HG03175 (cell line): Measurements from ENCODE around the gene CCDC88A.

ENCODE experiments used
- ATAC-seq: cut with Tn5 transposase; IDR thresholded peaks from one replicate; pipeline ENCODE4 v1.9.1; 2021; ENCODE audit warnings: mild to moderate bottlenecking, moderate library complexity; ENCODE audit not compliant: unreplicated experiment

Gene CCDC88A

GRCh38 chr2:55422876-55423665 is 3.4 kb upstream of the CCDC88A start:
- no peak for ATAC-seq

GRCh38 chr2:55421326-55421725 is 1.7 kb upstream of the CCDC88A start:
- no peak for ATAC-seq

DNA sequence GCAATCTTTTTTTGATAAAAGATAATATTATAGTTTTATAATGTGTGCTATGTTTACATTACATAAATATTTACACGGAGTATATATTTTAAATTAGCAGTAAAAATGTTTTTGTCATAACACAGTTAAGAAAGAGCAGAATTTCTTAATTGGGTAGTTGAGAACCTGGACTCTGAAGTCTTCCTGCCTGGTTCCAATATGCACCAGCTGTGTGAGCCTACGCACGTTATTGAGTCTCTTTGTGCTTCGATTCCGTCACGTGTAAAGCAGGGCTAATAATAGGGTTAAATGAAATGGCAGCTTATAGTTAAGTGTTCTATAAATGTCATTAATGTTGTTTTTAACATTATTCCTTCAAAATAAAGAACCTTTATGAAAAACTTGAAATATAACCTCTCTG is 1.2 kb upstream of the CCDC88A start:
- ATAC-seq = no peak

- no peak for ATAC-seq
Observed at GRCh38 chr2:55420439-55420725, 726 bp upstream of the CCDC88A start.

GRCh38 chr2:55419233-55419678 is 400 bp downstream of the CCDC88A start:
- ATAC-seq = peak; percentile 19

DNA sequence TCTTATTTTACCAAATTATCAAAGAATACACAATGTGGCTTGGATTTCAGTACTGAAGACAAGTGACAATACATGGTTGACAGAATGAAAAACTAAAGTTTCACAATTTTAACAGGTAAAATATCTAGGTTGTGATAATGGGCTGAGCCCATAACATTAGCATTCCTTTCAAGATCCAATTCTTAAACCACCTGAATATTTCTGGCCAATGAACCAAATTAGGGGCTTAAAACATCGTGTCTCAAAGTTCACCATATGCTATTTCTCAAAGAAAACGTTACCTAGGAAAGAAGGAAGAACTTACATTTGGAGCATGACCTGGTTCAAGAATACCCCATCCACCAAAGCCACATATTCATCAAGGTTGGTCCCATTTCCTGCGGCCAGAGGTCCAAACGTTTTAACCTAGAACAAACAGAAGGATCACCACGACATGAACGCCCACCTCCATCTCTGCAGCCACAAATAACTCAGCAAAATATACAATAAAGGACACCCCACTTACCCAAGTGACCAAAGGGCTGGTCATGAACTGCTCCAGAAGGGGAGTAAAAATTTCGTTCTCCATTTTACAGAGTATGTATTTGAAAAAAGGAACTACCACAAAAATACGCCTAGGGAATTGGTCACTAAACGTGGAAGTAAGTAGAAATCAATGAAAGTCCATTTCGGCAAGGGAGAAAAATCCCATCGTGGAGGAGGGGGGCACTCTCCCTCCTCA is 984 bp downstream of the CCDC88A start:
- no peak for ATAC-seq

- no peak for ATAC-seq
Observed at GRCh38 chr2:55418072-55418471, 1.6 kb downstream of the CCDC88A start.

DNA sequence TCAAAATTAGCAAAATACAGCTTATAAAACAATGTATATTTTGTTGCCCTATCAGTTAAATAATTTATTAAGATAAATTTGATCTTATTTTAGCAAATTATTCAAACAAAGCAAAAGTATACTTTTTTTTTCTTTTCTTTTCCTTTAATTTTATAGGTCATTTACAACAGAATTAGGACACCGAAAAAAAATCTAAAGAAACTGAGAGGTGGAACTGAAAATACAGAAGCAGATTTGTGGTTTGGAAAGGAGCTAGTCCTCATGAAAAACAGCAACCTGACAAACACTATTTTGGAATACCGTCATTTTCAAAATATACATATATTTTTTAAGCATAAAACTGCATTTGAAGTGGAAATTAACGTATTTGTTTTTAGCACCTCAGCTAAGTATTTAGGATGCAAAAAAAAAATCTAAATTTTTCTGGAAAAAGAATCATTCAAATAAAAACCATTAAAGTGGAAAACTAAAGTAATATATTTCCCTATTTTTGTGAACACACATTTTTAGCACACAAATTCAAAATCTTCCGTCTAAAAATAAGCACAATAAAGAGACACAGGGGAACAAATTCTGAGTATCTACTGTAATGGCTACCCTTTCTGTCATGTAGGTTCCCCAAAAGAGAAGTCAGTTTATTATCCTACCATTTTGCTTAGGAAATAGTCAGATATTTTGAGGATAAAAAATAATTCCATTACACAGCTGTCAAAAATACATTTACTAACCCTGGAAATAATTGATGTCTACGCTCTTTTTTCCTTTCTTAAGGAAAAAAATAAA is 2.7 kb downstream of the CCDC88A start:
- ATAC-seq = no peak

GRCh38 chr2:55415300-55415699 is 4.4 kb downstream of the CCDC88A start:
- no peak for ATAC-seq

GRCh38 chr2:55408918-55409868 is 10.5 kb downstream of the CCDC88A start:
- no peak for ATAC-seq

DNA sequence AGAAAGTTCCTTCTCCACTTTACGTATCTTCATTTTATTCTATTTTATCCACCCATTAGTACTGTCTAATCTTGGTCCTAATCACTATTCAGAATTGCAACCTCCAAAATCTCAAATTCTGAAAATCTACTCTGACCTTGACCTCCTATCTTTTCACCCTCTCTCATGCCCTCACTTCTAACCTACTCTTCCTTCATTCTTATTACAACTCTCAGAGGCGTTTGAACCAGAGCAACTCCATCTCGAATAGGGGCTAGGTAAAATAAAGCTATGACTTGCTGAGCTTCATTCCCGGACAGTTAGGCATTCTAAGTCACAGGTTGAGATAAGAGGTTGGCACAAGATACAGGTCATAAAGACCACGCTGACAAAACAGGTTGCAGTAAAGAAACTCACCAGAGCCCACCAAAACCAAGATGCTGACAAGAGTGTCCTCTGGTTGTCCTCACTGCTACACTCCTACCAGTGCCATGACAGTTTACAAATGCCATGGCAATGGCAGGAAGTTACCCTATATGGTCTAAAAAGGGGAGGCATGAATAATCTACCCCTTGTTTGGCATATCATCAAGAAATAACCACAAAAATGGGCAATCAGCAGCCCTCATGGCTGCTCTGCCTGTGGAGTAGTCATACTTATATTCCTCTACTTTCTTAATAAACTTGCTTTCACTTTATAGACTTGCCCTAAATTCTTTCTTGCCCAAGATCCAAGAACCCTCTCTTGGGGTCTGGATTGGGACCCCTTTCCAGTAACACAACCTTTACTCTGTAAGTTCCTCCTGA is 11.4 kb downstream of the CCDC88A start:
- ATAC-seq = no peak

- no peak for ATAC-seq
Observed at GRCh38 chr2:55405116-55405515, 14.5 kb downstream of the CCDC88A start.

DNA sequence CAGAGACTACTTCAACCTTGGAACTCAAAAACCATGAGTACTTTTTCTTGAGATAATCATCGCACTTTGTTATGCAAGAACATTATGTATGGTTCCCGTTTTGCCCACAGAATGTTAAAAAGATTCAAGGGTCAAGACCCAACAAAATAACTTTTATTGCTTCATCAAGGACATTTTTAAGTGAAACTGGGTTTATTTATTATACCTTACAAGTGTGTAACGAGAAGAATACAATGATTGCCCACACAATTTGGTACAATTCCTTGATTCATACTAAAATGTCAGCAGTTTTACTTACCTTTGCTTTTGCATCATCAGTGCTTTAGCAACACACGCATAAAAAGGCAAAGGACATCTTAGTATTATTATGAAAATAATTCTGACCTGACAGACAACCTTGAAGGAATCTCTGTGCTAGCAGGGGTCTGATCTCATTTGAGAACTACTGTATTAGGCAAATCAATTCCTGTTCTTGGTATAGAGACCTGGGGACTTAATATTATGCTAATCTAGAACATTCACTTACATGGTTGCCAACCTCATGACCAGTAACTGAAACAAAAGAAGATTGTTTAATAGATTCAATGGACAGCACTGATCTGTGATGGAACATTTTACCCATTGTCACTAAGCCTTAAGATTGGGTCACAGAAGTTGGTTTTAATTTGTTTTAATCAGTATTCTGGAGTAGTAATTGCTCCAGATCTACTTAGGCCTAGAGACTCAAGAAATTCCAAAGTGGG is 16.2 kb downstream of the CCDC88A start:
- no peak for ATAC-seq

GRCh38 chr2:55401124-55401523 is 18.5 kb downstream of the CCDC88A start:
- ATAC-seq = no peak

DNA sequence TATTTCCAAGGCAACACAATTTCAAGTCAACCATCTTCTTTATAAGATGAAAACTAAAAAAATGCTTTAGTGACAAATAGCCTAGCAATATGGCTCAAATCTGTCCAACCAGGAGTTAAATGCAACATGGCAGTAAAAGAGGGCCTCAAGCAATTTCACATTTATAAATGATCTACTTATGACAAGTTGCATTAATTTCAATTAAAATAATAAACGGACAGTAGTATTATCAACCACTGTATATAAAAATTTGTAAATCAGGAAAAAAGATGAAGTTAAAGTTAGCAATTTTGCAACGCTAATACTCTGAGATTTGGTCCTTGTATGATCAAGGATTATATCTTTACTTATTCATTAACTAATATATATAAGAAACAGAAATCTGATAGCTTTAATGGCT is 19.3 kb downstream of the CCDC88A start:
- ATAC-seq = no peak

- no peak for ATAC-seq
Observed at GRCh38 chr2:55399815-55400214, 19.8 kb downstream of the CCDC88A start.

DNA sequence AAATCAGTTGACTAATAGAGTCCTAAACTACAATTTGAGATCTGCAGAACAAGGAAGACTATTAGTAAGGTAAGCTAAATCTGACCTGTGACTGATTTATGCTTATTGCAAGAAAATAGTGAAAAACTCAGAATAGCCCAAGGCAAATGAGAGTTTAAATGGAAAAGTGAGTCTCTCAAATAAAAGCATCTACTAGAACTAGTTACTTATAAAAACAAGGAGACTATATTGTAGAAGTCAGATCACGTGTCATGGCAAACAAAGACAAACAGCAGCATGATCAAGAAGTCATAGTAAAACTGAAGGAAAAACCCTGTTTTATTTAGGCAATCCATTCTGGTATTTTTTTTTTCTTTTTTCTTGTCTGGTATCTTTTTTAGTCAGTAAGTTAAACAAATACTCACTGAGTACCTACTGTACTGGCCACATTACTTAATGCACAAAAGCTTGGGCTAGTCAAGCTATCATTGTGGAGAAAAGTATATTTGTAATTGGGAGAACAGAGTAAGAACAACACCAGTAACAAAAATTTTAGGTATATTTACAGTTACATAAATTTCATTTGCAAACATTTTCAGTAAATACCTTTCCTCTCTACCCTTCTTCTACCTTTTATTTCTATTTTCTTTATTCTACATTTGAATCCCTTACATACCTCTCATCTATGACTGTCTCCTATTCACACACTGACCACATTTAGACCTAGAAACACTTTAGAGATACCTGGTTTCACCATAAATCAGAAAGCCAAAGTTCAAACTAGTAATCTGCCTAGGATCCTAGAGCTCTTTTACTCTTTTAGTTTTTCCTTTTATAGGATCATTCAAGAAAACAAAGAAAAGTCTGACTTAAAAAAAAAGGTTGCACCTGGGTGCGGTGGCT is 23.7 kb downstream of the CCDC88A start:
- no peak for ATAC-seq

- ATAC-seq = no peak
Observed at GRCh38 chr2:55391615-55392242, 27.9 kb downstream of the CCDC88A start.
